Epidermal melanocyte (primary cell): ENCODE data around the gene TSPAN9.

ENCODE experiments used
- DNase-seq: peaks from one replicate; pipeline ENCODE4 v3.0.0; 2011; ENCODE audit warnings: low spot score; ENCODE audit not compliant: insufficient read length

TSPAN9 gene

GRCh38 chr12:3122841-3123678 is 45.9 kb downstream of the TSPAN9 start:
- peak; percentile 82 for DNase-seq

GRCh38 chr12:3123729-3124128 is 46.5 kb downstream of the TSPAN9 start:
- no peak for DNase-seq

GRCh38 chr12:3124917-3125316 is 47.7 kb downstream of the TSPAN9 start:
- no peak for DNase-seq

GRCh38 chr12:3125674-3126073 is 48.5 kb downstream of the TSPAN9 start:
- no peak for DNase-seq

- DNase-seq, result no peak
These were observed 50.7 kb downstream of the TSPAN9 start for GRCh38 chr12:3127832-3128231.

GRCh38 chr12:3128498-3129293 is 51.5 kb downstream of the TSPAN9 start:
- no peak for DNase-seq

GRCh38 chr12:3129301-3130056 is 52.3 kb downstream of the TSPAN9 start:
- DNase-seq, result no peak

GRCh38 chr12:3130057-3130830 is 53.1 kb downstream of the TSPAN9 start:
- no peak for DNase-seq

- no peak for DNase-seq
These were observed 54.0 kb downstream of the TSPAN9 start for GRCh38 chr12:3131129-3131528.

GRCh38 chr12:3132636-3133404 is 55.6 kb downstream of the TSPAN9 start:
- DNase-seq, result no peak

GRCh38 chr12:3133405-3133783 is 56.2 kb downstream of the TSPAN9 start:
- DNase-seq, result no peak

GRCh38 chr12:3134126-3134525 is 56.9 kb downstream of the TSPAN9 start:
- no peak for DNase-seq

- no peak for DNase-seq
These were observed 57.5 kb downstream of the TSPAN9 start for GRCh38 chr12:3134526-3135135.

- DNase-seq, result peak; percentile 88
These were observed 58.6 kb downstream of the TSPAN9 start for GRCh38 chr12:3135522-3136461.

GRCh38 chr12:3136641-3137267 is 59.6 kb downstream of the TSPAN9 start:
- no peak for DNase-seq

GRCh38 chr12:3137268-3137781 is 60.1 kb downstream of the TSPAN9 start:
- no peak for DNase-seq

- DNase-seq, result no peak
These were observed 60.8 kb downstream of the TSPAN9 start for GRCh38 chr12:3137814-3138445.
